HepG2 (cell line): ENCODE measurements around the gene DUSP9. TPM values are rescaled to one million over a fixed set of nuclear protein-coding genes. Genes with fewer than 3 reads are reported as not detected.

ENCODE experiments used
- ARNTL ChIP-seq: sonication (generic); formaldehyde crosslinking; IDR thresholded peaks from 2 replicates; pipeline ENCODE4 v1.4.0; 2020; ENCODE audit warnings: mild to moderate bottlenecking, missing genetic modification reagents
- ATF2 ChIP-seq: sonication (generic); formaldehyde crosslinking; IDR thresholded peaks from 2 replicates; pipeline ENCODE4 v1.4.0; 2020; ENCODE audit warnings: missing genetic modification reagents
- DZIP1 ChIP-seq: sonication (generic); formaldehyde crosslinking; IDR thresholded peaks from 2 replicates; pipeline ENCODE4 v1.5.0; 2020; ENCODE audit warnings: mild to moderate bottlenecking, missing genetic modification reagents
- ERF ChIP-seq: IDR thresholded peaks from 2 replicates; pipeline ENCODE4 v1.6.1; 2018; ENCODE audit warnings: missing biosample characterization, missing genetic modification reagents
- ETV5 ChIP-seq: IDR thresholded peaks from 2 replicates; pipeline ENCODE4 v1.6.1; 2018; ENCODE audit warnings: missing biosample characterization, missing genetic modification reagents, inconsistent platforms, borderline replicate concordance
- FOXO1 ChIP-seq: sonication (generic); formaldehyde crosslinking; IDR thresholded peaks from 2 replicates; pipeline ENCODE4 v1.4.0; 2020; ENCODE audit warnings: missing genetic modification reagents
- FOXP4 ChIP-seq: sonication (generic); formaldehyde crosslinking; IDR thresholded peaks from 2 replicates; pipeline ENCODE4 v1.4.0; 2020; ENCODE audit warnings: missing genetic modification reagents
- HMGXB4 ChIP-seq, 2 experiments: sonication (generic) in 1 of 2; formaldehyde crosslinking in 1 of 2; IDR thresholded peaks; 2 replicates each; pipeline versions ENCODE4 v1.4.0 to v1.6.1; 2018 to 2020; ENCODE audit warnings: missing genetic modification reagents in 2 of 2, borderline replicate concordance in 1 of 2, low read depth in 1 of 2, mild to moderate bottlenecking in 1 of 2, missing biosample characterization in 1 of 2
- KAT7 ChIP-seq: IDR thresholded peaks from 2 replicates; pipeline ENCODE4 v1.6.1; 2018; ENCODE audit warnings: borderline replicate concordance, missing compliant biosample characterization
- KDM6A ChIP-seq: IDR thresholded peaks from 2 replicates; pipeline ENCODE4 v1.6.1; 2016; ENCODE audit warnings: low read depth
- MEIS2 ChIP-seq: sonication (generic); formaldehyde crosslinking; IDR thresholded peaks from 2 replicates; pipeline ENCODE4 v1.9.0; 2021; ENCODE audit warnings: mild to moderate bottlenecking, missing genetic modification reagents
- ZFP91 ChIP-seq: sonication (generic); formaldehyde crosslinking; IDR thresholded peaks from 2 replicates; pipeline ENCODE4 v1.9.0; 2022; ENCODE audit warnings: missing genetic modification reagents, mild to moderate bottlenecking, borderline replicate concordance
- ZNF207 ChIP-seq: fragments of 450-650 bp; IDR thresholded peaks from 2 replicates; pipeline ENCODE4 v1.6.1; 2016; ENCODE audit warnings: antibody characterized with exemption, borderline replicate concordance
- ZNF367 ChIP-seq: sonication (generic); formaldehyde crosslinking; IDR thresholded peaks from 2 replicates; pipeline ENCODE4 v1.4.0; 2020; ENCODE audit warnings: missing genetic modification reagents, borderline replicate concordance
- ZNF704 ChIP-seq: sonication (generic); formaldehyde crosslinking; IDR thresholded peaks from 2 replicates; pipeline ENCODE4 v1.8.1; 2023; ENCODE audit warnings: mild to moderate bottlenecking, inconsistent platforms, moderate library complexity, missing genetic modification reagents, borderline replicate concordance
- ZNF772 ChIP-seq: sonication (generic); formaldehyde crosslinking; IDR thresholded peaks from 2 replicates; pipeline ENCODE4 v1.5.0; 2020; ENCODE audit warnings: mild to moderate bottlenecking, missing genetic modification reagents
- ZNF776 ChIP-seq: sonication (generic); formaldehyde crosslinking; IDR thresholded peaks from 2 replicates; pipeline ENCODE4 v1.4.0; 2020; ENCODE audit warnings: mild to moderate bottlenecking, missing genetic modification reagents
- polyA plus RNA-seq, 8 experiments: library from polyadenylated mRNA; depleted of rRNA in 3 of 8; stranded (reverse) in 7 of 8; unstranded in 1 of 8; fragments of >200 nt; fragmentation: Illumina TruSeq in 4 of 8; extraction: Trizol in 4 of 8; gene quantifications; 2 replicates each; pipeline versions ENCODE4 v1.2.1 to v1.2.3, GENCODE V29; 2011 to 2016; ENCODE audit warnings: low read depth in 4 of 8, missing spikeins in 1 of 8, mixed read lengths in 1 of 8; ENCODE audit not compliant: insufficient read depth in 1 of 8
- total RNA-seq, 5 experiments: library from RNA; depleted of rRNA; stranded (reverse); fragments of >200 nt; fragmentation: Illumina TruSeq; extraction: Trizol; gene quantifications; 2 replicates each; pipeline ENCODE4 v1.2.3, GENCODE V29; 2016; ENCODE audit warnings: low read depth in 1 of 5

Gene DUSP9
- total and polyA plus RNA-seq, 2 of the 13 experiments (the other 11 are each of a cell fraction or from before 2014, with no cell fraction given): 235 to 435 TPM

GRCh38 chrX:153637121-153638040, 9.6 kb upstream of the DUSP9 start (continued):
- peak; percentile 32; the same call in 1 of the 2 replicates for TF ChIP-seq ZFP91
- TF ChIP-seq KDM6A (CRISPR knock-in tag): no peak
- TF ChIP-seq HMGXB4 (CRISPR knock-in tag; IDR thresholded peaks at IDR 0.05; ENCODE audit: borderline replicate concordance in 1 of 2, low read depth in 1 of 2): no peak
- TF ChIP-seq FOXP4 (CRISPR knock-in tag): 0 out of 2 replicates have a peak, but pooled peaks have one; percentile 15
- TF ChIP-seq ZNF207: no peak
- no peak for TF ChIP-seq DZIP1
- no peak for TF ChIP-seq ATF2 (CRISPR knock-in tag)
- peak; percentile 57; the same call in 1 of the 2 replicates for TF ChIP-seq ARNTL (CRISPR knock-in tag)
- TF ChIP-seq ZNF367: no peak
- TF ChIP-seq ZNF704: no peak
- no peak for TF ChIP-seq KAT7 (CRISPR knock-in tag)
- no peak for TF ChIP-seq FOXO1 (CRISPR knock-in tag)
- TF ChIP-seq ZNF772 (CRISPR knock-in tag): no peak
- TF ChIP-seq MEIS2 (CRISPR knock-in tag): no peak
- no peak for TF ChIP-seq ERF (CRISPR knock-in tag)
- peak; percentile 30; the same call in 1 of the 2 replicates for TF ChIP-seq ETV5 (CRISPR knock-in tag)
- TF ChIP-seq ZNF776 (CRISPR knock-in tag): no peak
